Astrocyte of the spinal cord (primary cell): ENCODE results near the gene TMEM270.
"Not testable (repeated sequence)": the region's sequence is repeated elsewhere in the genome, so short reads cannot be mapped to it uniquely, and the experiment has no call there.

Experiments used
- DNase-seq: peaks from one replicate; pipeline ENCODE4 v3.0.0; 2011; ENCODE audit warnings: low read depth, low spot score
- H3K4me3 ChIP-seq: 2 replicates; pipeline ENCODE4 v1.5.1; 2011; ENCODE audit warnings: low read depth, mild to moderate bottlenecking, low read length, moderate library complexity
- in situ Hi-C: cut with HindIII; loops from 2 replicates; pipeline ENCODE4 v1.10.0; 2017; ENCODE audit warnings: low sequenced_read_pairs
- TF ChIP-seq, protein P1 (sequence below): IDR thresholded peaks from 2 replicates; pipeline ENCODE4 v1.5.1; 2012; ENCODE audit warnings: low read depth, mild to moderate bottlenecking, low read length, inconsistent platforms

The TMEM270 gene, protein sequence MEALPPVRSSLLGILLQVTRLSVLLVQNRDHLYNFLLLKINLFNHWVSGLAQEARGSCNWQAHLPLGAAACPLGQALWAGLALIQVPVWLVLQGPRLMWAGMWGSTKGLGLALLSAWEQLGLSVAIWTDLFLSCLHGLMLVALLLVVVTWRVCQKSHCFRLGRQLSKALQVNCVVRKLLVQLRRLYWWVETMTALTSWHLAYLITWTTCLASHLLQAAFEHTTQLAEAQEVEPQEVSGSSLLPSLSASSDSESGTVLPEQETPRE

DNA sequence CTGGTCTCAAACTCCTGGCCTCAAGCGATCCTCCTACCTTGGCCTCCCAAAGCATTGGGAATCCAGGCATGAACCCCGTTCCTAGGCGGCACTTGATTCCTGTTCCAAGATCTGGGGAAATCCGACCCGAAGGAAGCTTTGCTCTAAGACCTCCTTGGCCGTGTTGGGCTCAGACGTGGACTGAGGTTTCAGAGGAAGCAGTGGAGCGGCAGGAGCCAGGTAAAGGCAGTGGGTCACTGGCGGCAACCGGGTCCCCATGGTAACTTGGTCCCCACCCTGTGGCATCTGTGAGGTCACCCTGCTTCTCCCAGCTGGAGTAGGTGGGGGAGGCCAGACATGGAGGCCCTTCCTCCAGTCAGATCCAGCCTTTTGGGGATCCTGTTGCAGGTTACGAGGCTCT lies at the start of gene TMEM270:
TMEM270 (plus strand) TSS at position 301 of the 400 bp plus-strand sequence; CDS start at position 337, 36 bp downstream.
- TF ChIP-seq, protein P1, sequence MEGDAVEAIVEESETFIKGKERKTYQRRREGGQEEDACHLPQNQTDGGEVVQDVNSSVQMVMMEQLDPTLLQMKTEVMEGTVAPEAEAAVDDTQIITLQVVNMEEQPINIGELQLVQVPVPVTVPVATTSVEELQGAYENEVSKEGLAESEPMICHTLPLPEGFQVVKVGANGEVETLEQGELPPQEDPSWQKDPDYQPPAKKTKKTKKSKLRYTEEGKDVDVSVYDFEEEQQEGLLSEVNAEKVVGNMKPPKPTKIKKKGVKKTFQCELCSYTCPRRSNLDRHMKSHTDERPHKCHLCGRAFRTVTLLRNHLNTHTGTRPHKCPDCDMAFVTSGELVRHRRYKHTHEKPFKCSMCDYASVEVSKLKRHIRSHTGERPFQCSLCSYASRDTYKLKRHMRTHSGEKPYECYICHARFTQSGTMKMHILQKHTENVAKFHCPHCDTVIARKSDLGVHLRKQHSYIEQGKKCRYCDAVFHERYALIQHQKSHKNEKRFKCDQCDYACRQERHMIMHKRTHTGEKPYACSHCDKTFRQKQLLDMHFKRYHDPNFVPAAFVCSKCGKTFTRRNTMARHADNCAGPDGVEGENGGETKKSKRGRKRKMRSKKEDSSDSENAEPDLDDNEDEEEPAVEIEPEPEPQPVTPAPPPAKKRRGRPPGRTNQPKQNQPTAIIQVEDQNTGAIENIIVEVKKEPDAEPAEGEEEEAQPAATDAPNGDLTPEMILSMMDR, result no peak
- no peak for DNase-seq
- in situ Hi-C loops, result no loop called here
- H3K4me3 ChIP-seq, result no peak within 1 kb of the TSS

DNA sequence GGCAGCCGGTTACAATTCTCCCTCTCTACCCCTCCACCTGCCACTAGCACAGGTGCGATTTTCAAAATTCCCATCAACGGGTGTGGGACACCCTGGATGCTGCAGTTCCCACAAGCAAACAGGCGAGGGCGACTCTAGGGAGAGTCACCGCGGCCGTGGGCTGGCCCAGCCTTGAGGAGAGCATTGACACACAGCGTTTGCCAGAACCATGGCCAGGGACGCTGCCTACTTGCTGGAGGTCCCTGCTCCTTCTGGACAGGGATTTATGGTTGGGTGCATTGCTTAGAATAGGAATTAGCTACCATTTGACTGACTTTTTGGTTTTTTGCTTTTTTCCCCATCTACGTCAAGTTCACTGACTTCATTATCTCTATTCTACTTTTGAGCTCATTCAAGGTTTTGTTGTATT lies 49.2 kb upstream of the TMEM270 start:
- no peak overlapping the region for H3K4me3 ChIP-seq
- in situ Hi-C loops, result no loop called here
- TF ChIP-seq, protein P1, result peak; percentile 88
- DNase-seq, result peak; percentile 44

DNA sequence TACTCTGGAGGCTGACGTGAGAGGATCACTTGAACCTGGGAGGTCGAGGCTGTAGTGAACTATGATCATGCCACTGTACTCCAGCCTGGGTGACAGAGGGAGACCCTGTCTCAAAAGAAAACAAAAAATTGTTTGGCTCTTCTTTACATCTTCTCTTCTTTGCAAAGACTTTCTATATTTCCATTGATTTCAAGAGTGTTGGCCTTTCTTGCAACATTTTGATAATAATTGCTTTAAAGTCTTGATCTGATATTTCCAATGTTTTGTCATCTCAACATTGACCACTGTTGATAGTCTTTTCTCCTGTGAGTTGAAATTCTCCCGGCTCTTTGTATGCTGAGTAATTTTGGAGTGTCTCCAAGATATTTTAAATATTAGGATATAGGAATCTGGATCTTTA lies 48.0 kb upstream of the TMEM270 start:
- TF ChIP-seq, protein P1, result no peak
- in situ Hi-C loops, result no loop called here
- H3K4me3 ChIP-seq, result no peak overlapping the region
- no peak for DNase-seq

DNA sequence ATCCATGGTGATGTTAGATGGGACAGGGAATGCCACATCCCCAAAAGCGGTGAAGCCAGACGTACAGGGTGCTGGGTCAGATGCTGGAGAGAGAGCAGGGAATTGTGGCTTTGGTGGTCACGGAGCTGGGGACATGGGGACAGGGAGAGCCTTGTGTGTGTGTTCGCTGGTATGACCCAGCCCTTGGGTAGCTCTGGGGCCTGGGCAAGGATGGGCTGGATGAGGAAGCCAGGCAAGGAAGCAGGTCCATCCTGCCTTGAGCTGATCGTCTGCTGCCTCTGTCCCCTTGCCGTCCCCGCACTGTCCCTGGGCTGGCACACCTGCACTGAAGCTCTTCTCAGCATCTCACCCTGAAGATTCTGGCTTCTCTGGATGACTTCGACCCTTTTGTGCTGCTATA lies 45.5 kb upstream of the TMEM270 start:
- TF ChIP-seq, protein P1, result no peak
- no peak for DNase-seq
- H3K4me3 ChIP-seq, result no peak overlapping the region
- in situ Hi-C loops, result no loop called here

DNA sequence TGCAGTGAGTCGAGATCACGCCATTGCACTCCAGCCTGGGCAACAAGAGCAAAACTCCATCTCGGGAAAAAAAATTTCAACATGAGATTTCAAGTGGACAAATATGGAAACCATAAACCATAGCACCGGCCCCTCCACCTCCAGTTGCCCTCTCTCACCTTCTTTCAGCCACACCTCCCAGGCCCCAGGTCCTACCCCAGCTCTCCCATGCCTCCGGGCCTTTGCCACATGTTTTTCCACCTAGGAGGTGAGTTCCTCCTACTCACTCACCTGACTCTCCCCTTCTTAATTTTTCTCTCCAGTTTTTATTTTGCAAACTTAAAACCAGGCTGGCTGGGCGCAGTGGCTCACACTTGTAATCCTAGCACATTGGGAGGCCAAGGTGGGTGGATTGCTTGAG lies 43.8 kb upstream of the TMEM270 start:
- in situ Hi-C loops, result no loop called here
- TF ChIP-seq, protein P1, result no peak
- no peak for DNase-seq
- no peak overlapping the region for H3K4me3 ChIP-seq

DNA sequence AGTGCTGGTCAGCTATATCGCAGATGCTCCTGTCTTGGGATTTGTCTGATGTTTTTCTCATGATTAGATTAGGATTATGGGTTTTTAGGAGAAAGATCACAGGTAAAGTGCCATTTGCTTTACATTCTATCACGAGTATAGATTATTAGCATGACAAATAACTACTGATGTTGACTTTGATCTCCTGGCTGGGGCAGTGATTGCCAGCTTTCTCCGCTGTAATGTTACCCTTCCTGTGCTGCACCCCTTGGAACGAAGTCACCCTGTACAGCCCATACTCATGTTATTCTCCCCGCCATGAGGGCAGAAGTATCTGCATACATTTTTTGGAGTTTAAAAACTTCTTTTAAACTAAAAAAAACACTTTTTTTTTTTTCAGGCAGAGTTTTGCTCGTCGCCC lies 40.9 kb upstream of the TMEM270 start:
- in situ Hi-C loops, result no loop called here
- no peak for DNase-seq
- no peak overlapping the region for H3K4me3 ChIP-seq
- TF ChIP-seq, protein P1, result no peak

DNA sequence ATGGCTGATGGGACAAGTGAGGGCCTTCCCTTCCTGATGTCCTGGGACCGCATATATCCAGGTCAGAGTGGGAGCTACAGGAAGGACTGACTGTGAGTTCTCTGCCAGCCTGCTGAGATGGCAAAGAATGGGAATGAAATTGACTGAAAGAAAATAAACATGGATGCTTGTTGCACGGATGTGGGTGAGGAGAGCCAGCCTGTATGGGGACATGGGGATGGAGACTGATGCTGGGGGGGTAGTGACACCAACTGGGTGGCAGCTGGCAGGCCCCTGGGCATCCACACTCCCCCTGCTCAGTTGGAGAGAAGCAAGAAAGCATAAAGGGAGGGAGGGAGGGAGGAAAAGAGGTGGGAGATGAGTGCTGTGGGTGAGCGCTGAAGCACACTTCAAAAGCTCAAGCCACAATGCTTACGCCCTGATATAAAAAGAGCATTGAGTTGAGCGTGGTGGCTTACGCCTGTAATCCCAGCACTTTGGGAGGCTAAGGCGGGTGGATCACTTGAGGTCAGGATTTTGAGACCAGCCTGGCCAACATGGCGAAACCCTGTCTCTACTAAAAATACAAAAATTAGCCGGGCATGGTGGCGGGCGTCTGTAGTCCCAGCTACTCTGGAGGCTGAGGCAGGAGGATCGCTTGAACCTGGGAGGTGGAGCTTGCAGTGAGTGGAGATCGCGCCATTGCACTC lies 39.2 kb upstream of the TMEM270 start:
- in situ Hi-C loops, DNase-seq, H3K4me3 ChIP-seq: not testable (repeated sequence)
